A375 (cell line): ENCODE results near the gene KLF14. TPM values are rescaled to one million over a fixed set of nuclear protein-coding genes. Genes with fewer than 3 reads are reported as not detected.

ENCODE experiments used
- total RNA-seq: library from RNA; depleted of rRNA; stranded (reverse); fragments of >200 nt; shearing (Covaris generic); gene quantifications from 2 replicates; pipeline ENCODE4 v1.2.3, GENCODE V29; 2014; rRNA removed

Gene KLF14
- 0.45 and 0.74 TPM in 2 replicates for total RNA-seq

DNA sequence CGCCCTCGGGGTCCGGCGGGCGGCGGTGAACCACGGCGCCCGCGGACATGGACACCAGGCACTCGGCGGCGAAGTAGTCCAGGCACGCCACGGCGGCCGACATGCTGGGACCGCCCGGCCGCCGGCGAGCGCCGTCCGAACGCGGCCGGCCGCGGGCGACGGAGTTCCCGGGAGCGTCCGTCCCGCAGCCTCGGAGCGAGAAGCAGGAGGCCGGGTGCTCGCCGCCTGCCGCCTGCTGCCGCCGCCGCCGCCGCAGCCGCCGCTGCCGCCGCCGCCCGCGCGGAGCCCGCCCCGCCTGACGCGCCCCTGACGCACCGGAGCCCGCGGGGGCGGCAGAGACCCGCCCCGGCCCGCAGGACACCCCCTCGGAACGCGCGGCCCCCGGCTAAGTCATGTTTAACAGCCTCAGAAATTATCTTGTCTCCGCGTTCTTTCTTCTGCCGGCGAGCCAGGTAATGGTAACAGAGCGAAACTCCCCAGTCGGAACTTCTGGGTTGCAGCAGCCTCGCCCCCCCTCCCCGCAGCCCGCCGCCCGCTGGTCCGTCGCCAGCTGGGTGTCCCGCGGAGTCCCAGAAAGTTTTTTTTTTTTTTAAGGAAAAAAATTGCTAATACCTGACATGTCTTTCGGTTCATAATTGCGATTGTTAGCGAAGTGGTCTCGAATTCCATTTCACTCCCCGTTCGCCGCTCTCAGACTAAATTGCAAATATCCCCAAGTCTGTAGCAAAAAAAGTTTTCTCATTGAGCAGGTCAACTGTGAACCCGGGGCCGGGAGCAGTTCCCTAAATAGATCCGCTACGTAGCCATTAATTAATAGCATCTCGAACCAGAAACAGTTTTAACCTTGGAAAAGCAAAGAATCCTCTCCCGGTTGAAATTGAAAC, at the start of gene KLF14:
KLF14 (minus strand) TSS at position 277 of the 884 bp plus-strand sequence; CDS start at position 103, 174 bp downstream.

Other genes starting within 250 kb of the KLF14 start
- 2.6 and 3.6 TPM in 2 replicates for gene MEST, start 242.1 kb downstream of the KLF14 start, total RNA-seq
- gene COPG2, start 65.5 kb downstream of the KLF14 start, total RNA-seq = 23.7 and 27.6 TPM in 2 replicates
- not detected in 2 replicates for gene TSGA13, start 47.7 kb downstream of the KLF14 start, total RNA-seq